Peyer's patch (tissue), 4 donors: Measurements from ENCODE around the gene B3GALT2.

ENCODE experiments used
- CTCF ChIP-seq, 6 experiments: fragments of 450-650 bp in 4 of 6; fragments of 200-600 bp in 2 of 6; sonication (generic) in 1 of 6; IDR thresholded peaks; one replicate each; pipeline ENCODE4 v1.5.1; 2017 to 2019; ENCODE audit warnings: antibody characterized with exemption in 6 of 6, mild to moderate bottlenecking in 3 of 6, moderate library complexity in 1 of 6
- POLR2A ChIP-seq, 2 donors: fragments of 450-650 bp; IDR thresholded peaks; one replicate each; pipeline ENCODE4 v1.5.1; 2017; ENCODE audit warnings: antibody characterized with exemption in 2 of 2, mild to moderate bottlenecking in 2 of 2, moderate library complexity in 2 of 2

DNA sequence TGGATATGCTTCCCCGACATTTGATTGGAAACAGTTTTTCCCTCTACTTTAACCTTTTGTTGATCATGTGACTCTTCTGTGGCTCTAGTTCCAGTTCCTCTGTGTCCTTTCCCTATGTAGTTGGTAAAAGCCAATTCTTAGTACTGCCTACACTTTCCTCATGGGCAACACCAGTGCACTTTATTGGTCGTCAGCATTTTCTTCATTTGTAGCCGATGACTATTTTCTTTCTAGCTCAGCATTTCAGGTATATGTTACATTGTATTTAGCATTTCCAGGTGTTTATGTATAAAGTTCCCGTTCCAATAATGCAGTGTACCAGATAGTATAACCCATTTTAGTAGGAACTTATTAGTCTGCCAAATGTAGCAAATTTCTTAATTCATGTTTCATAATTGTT, 27.6 kb upstream of the B3GALT2 start:
- TF ChIP-seq POLR2A (IDR thresholded peaks at IDR 0.05) (no peak), CTCF (IDR thresholded peaks at IDR 0.05) (no peak)
